MCF 10A (cell line): ENCODE data around the gene FLRT2. TPM values are rescaled to one million over a fixed set of nuclear protein-coding genes. Genes with fewer than 3 reads are reported as not detected.

ENCODE experiments used
- BruUV-seq: library from RNA; stranded (reverse); fragments of 400-500 nt; replicated peaks from 2 replicates; lab custom pipeline; 2021; lab: Mats Ljungman, UMichigan
- CTCF ChIA-PET: fragments of 300-600 bp; sonication (Branson Sonifier 250); formaldehyde crosslinking; extraction: SDS; loops from one replicate; lab custom pipeline; 2021; ENCODE audit warnings: antibody characterized with exemption, inconsistent platforms; lab: Yijun Ruan, JAX
- POLR2A ChIA-PET: fragments of 300-600, 350-650 bp; sonication (Branson Sonifier 250); formaldehyde crosslinking; extraction: SDS; loops from one replicate; lab custom pipeline; 2020; ENCODE audit warnings: antibody characterized with exemption, inconsistent platforms; lab: Yijun Ruan, JAX
- DNase-seq: peaks from one replicate; pipeline ENCODE4 v3.0.0-alpha.2; 2018; ENCODE audit not compliant: unreplicated experiment
- H3K27ac Mint-ChIP-seq: one replicate; pipeline ENCODE4 v1.8.0; 2022; ENCODE audit warnings: mild to moderate bottlenecking, low read depth, mixed read lengths; ENCODE audit not compliant: unreplicated experiment
- H3K27me3 Mint-ChIP-seq: one replicate; pipeline ENCODE4 v1.8.0; 2022; ENCODE audit warnings: mixed read lengths; ENCODE audit not compliant: insufficient read depth, unreplicated experiment
- H3K36me3 Mint-ChIP-seq: one replicate; pipeline ENCODE4 v1.8.0; 2022; ENCODE audit warnings: mild to moderate bottlenecking, moderate library complexity, mixed read lengths; ENCODE audit not compliant: insufficient read depth, unreplicated experiment
- H3K4me1 Mint-ChIP-seq: one replicate; pipeline ENCODE4 v1.8.0; 2022; ENCODE audit warnings: mixed read lengths; ENCODE audit not compliant: insufficient read depth, unreplicated experiment
- H3K4me3 Mint-ChIP-seq: one replicate; pipeline ENCODE4 v1.8.0; 2022; ENCODE audit warnings: mild to moderate bottlenecking, moderate library complexity, mixed read lengths; ENCODE audit not compliant: unreplicated experiment
- H3K9me3 Mint-ChIP-seq: one replicate; pipeline ENCODE4 v1.8.0; 2022; ENCODE audit warnings: mixed read lengths; ENCODE audit not compliant: unreplicated experiment
- CTCF ChIP-seq: fragments of 200-600 bp; IDR thresholded peaks from one replicate; pipeline ENCODE4 v1.8.0; 2022; ENCODE audit warnings: antibody characterized with exemption, mild to moderate bottlenecking; ENCODE audit not compliant: unreplicated experiment
- intact Hi-C: fragments of 100-400 bp; cut with micrococcal nuclease; formaldehyde crosslinking; loops from 2 replicates; pipeline ENCODE4 v1.14.1; 2022
- total RNA-seq: library from RNA; stranded (reverse); gene quantifications from 2 replicates; pipeline ENCODE4 v1.2.3, GENCODE V29; 2022

FLRT2 gene
- total RNA-seq, 1 experiment from 2014 or later: 153 TPM

GRCh38 chr14:85634205-85634604 is 104.3 kb downstream of the FLRT2 start:
- no peak overlapping the region for H3K27ac Mint-ChIP-seq
- no peak overlapping the region for H3K4me3 Mint-ChIP-seq
- ChIA-PET CTCF (no interaction called here), POLR2A (no interaction called here)
- DNase-seq: no peak
- intact Hi-C loops: loop anchor here (10.0 kb wide), 1 partner anchor 401 kb away; no protein-coding TSS in a partner anchor
- no peaks in the 10 kb centered on the region for H3K27me3 Mint-ChIP-seq
- H3K9me3 Mint-ChIP-seq: no peaks in the 10 kb centered on the region
- H3K36me3 Mint-ChIP-seq: no peaks in the 10 kb centered on the region
- no peak for TF ChIP-seq CTCF
- no peaks in the 10 kb centered on the region for H3K4me1 Mint-ChIP-seq
- no TSS peak for BruUV-seq

- BruUV-seq: no TSS peak
- POLR2A ChIA-PET: no interaction called here
- peaks cover 7% of the 10 kb centered on the region for H3K36me3 Mint-ChIP-seq
Measured at GRCh38 chr14:85644211-85644610, 114.3 kb downstream of the FLRT2 start.

GRCh38 chr14:85653029-85653428 is 123.1 kb downstream of the FLRT2 start:
- CTCF ChIA-PET: interaction anchor here (0.8 to 1.0 kb wide), 2 partner anchors 13 to 91 kb away, joined by 3 to 4 read pairs; no protein-coding TSS in a partner anchor
- no TSS peak for BruUV-seq
- Mint-ChIP-seq H3K27ac (no peak overlapping the region), H3K36me3 (no peaks in the 10 kb centered on the region), H3K4me3 (no peak overlapping the region), H3K27me3 (no peaks in the 10 kb centered on the region), H3K9me3 (no peaks in the 10 kb centered on the region), H3K4me1 (no peaks in the 10 kb centered on the region)
- no peak for DNase-seq
- intact Hi-C loops: no loop called here
- no peak for TF ChIP-seq CTCF
- POLR2A ChIA-PET: interaction anchor here (0.6 kb wide), 1 partner anchor 41 kb away, joined by 3 read pairs; no protein-coding TSS in a partner anchor

More at GRCh38 chr14:85644211-85644610, 114.3 kb downstream of the FLRT2 start:
- no peak for TF ChIP-seq CTCF
- H3K4me1 Mint-ChIP-seq: no peaks in the 10 kb centered on the region
- intact Hi-C loops: no loop called here
- H3K9me3 Mint-ChIP-seq: peaks cover 12% of the 10 kb centered on the region
- H3K27ac Mint-ChIP-seq: no peak overlapping the region
- CTCF ChIA-PET: no interaction called here
- DNase-seq: no peak
- no peak overlapping the region for H3K4me3 Mint-ChIP-seq
- no peaks in the 10 kb centered on the region for H3K27me3 Mint-ChIP-seq

- H3K9me3 Mint-ChIP-seq: no peaks in the 10 kb centered on the region
- TF ChIP-seq CTCF: no peak
- no peak overlapping the region for H3K4me3 Mint-ChIP-seq
- no peaks in the 10 kb centered on the region for H3K4me1 Mint-ChIP-seq
- no peaks in the 10 kb centered on the region for H3K27me3 Mint-ChIP-seq
- ChIA-PET POLR2A (interaction anchor here (0.6 kb wide), 1 partner anchor 44 kb away, joined by 3 read pairs; no protein-coding TSS in a partner anchor), CTCF (no interaction called here)
- no peaks in the 10 kb centered on the region for H3K36me3 Mint-ChIP-seq
- no peak for DNase-seq
- BruUV-seq: no TSS peak
- no peak overlapping the region for H3K27ac Mint-ChIP-seq
- intact Hi-C loops: no loop called here
Measured at GRCh38 chr14:85660243-85660922, 130.4 kb downstream of the FLRT2 start.
